A673 (cell line): ENCODE results near the gene TSHR. TPM values are rescaled to one million over a fixed set of nuclear protein-coding genes. Genes with fewer than 3 reads are reported as not detected.

Experiments used
- BruUV-seq: library from RNA; stranded (reverse); fragments of 400-500 nt; replicated peaks from 2 replicates; lab custom pipeline; 2021; lab: Mats Ljungman, UMichigan
- CTCF ChIA-PET: fragments of 300-600 bp; sonication (Branson Sonifier 250); formaldehyde crosslinking; loops from one replicate; lab custom pipeline; 2022; ENCODE audit warnings: antibody characterized with exemption; lab: Charles Lee
- POLR2A ChIA-PET: fragments of 300-600 bp; sonication (Branson Sonifier 250); formaldehyde crosslinking; loops from one replicate; lab custom pipeline; 2022; ENCODE audit warnings: antibody characterized with exemption; ENCODE audit not compliant: low non-redundant PET; lab: Charles Lee
- DNase-seq: peaks from one replicate; pipeline ENCODE4 v3.0.0-alpha.2; 2015; ENCODE audit warnings: low spot score
- H3K27ac ChIP-seq: fragments of 200-600 bp; sonication (generic); 2 replicates; pipeline ENCODE4 v1.5.1; 2016; ENCODE audit warnings: mixed run types, low read depth, mild to moderate bottlenecking, mixed read lengths, antibody characterized with exemption, low read length; ENCODE audit not compliant: poor library complexity, severe bottlenecking
- H3K27me3 ChIP-seq: fragments of 200-600 bp; sonication (generic); replicated peaks from 2 replicates; pipeline ENCODE4 v1.6.1; 2017; ENCODE audit warnings: mixed run types, low read depth, mild to moderate bottlenecking, mixed read lengths, antibody characterized with exemption, low read length; ENCODE audit not compliant: insufficient read depth, poor library complexity
- H3K36me3 ChIP-seq: fragments of 200-600 bp; sonication (generic); 2 replicates; pipeline ENCODE4 v1.6.1; 2016; ENCODE audit warnings: mixed run types, mild to moderate bottlenecking, mixed read lengths, antibody characterized with exemption, low read length; ENCODE audit not compliant: insufficient read depth, poor library complexity, severe bottlenecking
- H3K4me1 ChIP-seq: fragments of 200-600 bp; sonication (generic); 2 replicates; pipeline ENCODE4 v1.6.1; 2017; ENCODE audit warnings: mixed run types, mild to moderate bottlenecking, mixed read lengths, antibody characterized with exemption, low read length; ENCODE audit not compliant: insufficient read depth, poor library complexity, severe bottlenecking
- H3K4me3 ChIP-seq: fragments of 200-600 bp; sonication (generic); 2 replicates; pipeline ENCODE4 v1.5.1; 2016; ENCODE audit warnings: low read depth, mixed run types, mild to moderate bottlenecking, mixed read lengths, low read length; ENCODE audit not compliant: poor library complexity, severe bottlenecking
- H3K9me3 ChIP-seq: fragments of 200-600 bp; sonication (generic); 2 replicates; pipeline ENCODE4 v1.6.1; 2016; ENCODE audit warnings: mixed run types, low read depth, mild to moderate bottlenecking, mixed read lengths, antibody characterized with exemption, low read length; ENCODE audit not compliant: poor library complexity, severe bottlenecking
- EZH2 ChIP-seq: fragments of 200-600 bp; sonication (generic); IDR thresholded peaks from 2 replicates; pipeline ENCODE4 v1.6.1; 2017; ENCODE audit warnings: borderline replicate concordance, low read depth, mild to moderate bottlenecking, mixed read lengths, antibody characterized with exemption, low read length; ENCODE audit not compliant: poor library complexity, severe bottlenecking
- intact Hi-C: fragments of 100-400 bp; cut with micrococcal nuclease; formaldehyde crosslinking; loops from one replicate; pipeline ENCODE4 v1.10.0; 2022; ENCODE audit not compliant: unreplicated experiment
- total RNA-seq: library from RNA; stranded (reverse); gene quantifications from 2 replicates; pipeline ENCODE4 v1.2.3, GENCODE V29; 2021
- TF ChIP-seq, protein P1 (sequence below): fragments of 300-800, 200-600 bp; sonication (generic); conservative IDR thresholded peaks from 2 replicates; pipeline ENCODE4 v1.5.1; 2017; ENCODE audit warnings: low read depth, mild to moderate bottlenecking, antibody characterized with exemption, low read length, moderate library complexity, mixed read lengths

Gene TSHR
- total RNA-seq, 1 experiment from 2014 or later: not detected

DNA sequence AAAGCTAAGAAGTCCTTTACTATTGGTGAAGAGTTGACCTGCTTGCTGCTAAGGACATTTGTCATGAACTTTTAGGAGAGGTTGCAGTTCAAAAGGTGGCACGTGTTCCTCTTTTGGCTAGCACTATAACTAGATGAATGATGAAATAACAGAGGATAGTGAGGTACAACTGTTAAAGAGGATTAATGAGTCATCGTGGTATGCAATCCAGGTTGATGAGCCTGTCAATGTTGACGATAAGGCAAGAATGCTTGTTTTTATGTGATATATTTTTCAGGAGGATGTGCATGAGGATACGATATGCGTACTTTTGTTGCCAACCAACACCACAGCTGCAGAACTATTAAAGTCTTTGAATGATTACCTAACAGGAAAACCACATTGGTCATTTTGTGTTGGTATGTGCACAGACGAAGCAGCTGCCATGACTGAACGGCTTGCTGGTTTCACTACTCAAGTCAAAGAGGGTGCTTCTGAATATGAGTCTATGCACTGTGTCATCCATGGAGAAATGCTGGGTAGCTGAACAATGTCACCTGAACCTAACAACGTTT lies 24.5 kb upstream of the TSHR start:
- Histone ChIP-seq H3K36me3 (no peaks in the 10 kb centered on the region), H3K27ac (no peak overlapping the region), H3K9me3 (no peaks in the 10 kb centered on the region), H3K4me1 (peaks cover 21% of the 10 kb centered on the region), H3K4me3 (no peak overlapping the region), H3K27me3 (no peaks in the 10 kb centered on the region)
- ChIA-PET POLR2A (no interaction called here), CTCF (no interaction called here)
- peak; percentile 15 for DNase-seq
- intact Hi-C loops: no loop called here
- TF ChIP-seq, protein P1, sequence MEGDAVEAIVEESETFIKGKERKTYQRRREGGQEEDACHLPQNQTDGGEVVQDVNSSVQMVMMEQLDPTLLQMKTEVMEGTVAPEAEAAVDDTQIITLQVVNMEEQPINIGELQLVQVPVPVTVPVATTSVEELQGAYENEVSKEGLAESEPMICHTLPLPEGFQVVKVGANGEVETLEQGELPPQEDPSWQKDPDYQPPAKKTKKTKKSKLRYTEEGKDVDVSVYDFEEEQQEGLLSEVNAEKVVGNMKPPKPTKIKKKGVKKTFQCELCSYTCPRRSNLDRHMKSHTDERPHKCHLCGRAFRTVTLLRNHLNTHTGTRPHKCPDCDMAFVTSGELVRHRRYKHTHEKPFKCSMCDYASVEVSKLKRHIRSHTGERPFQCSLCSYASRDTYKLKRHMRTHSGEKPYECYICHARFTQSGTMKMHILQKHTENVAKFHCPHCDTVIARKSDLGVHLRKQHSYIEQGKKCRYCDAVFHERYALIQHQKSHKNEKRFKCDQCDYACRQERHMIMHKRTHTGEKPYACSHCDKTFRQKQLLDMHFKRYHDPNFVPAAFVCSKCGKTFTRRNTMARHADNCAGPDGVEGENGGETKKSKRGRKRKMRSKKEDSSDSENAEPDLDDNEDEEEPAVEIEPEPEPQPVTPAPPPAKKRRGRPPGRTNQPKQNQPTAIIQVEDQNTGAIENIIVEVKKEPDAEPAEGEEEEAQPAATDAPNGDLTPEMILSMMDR: no peak
- no peak for TF ChIP-seq EZH2
- BruUV-seq: no TSS peak

DNA sequence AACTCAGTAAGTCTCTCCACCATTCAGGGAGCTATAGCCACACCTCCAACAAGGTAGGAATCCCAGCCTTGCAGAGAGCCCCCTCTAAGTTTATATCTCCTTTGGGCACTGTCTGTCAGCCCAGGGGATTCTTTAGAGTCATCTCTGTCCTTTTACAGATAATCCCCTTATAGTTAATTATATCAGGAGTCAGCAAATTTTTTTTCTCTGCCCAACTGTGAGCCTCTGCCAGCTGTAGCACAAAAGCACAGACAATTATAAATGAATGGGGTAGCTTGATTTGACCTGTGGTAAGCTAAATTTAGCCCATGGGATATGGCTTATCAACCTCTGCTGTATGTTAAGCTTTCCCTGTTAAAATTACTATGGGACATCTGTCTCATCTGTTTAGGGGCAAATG lies 22.1 kb upstream of the TSHR start:
- TF ChIP-seq EZH2: no peak
- TF ChIP-seq, protein P1: no peak
- peak; percentile 30 for DNase-seq
- ChIA-PET POLR2A (no interaction called here), CTCF (no interaction called here)
- intact Hi-C loops: no loop called here
- no peak overlapping the region for H3K27ac ChIP-seq
- no peaks in the 10 kb centered on the region for H3K27me3 ChIP-seq
- no TSS peak for BruUV-seq
- no peaks in the 10 kb centered on the region for H3K36me3 ChIP-seq
- peaks cover 21% of the 10 kb centered on the region for H3K4me1 ChIP-seq
- H3K9me3 ChIP-seq: no peaks in the 10 kb centered on the region
- no peak overlapping the region for H3K4me3 ChIP-seq

DNA sequence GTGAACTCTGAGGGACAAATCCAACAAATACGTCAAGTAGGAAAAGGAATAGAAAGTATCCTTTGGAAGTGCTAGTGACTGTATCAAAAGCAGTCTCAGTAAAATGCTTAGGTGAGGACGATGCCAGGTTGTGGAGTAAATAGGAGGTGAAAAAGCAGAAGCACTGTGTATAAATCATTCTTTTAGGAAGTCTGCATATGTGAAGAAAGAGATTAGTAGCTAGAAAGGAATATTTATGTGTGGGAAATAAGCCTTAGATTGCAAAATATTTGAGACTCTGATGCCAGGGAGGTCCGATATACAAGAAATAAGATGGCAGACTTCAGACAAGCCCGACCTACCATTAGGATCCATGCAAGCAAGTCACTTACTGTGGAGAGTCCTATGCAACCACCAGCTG lies 21.7 kb upstream of the TSHR start:
- no TSS peak for BruUV-seq
- Histone ChIP-seq H3K9me3 (no peaks in the 10 kb centered on the region), H3K27me3 (no peaks in the 10 kb centered on the region), H3K4me3 (no peak overlapping the region), H3K4me1 (peaks cover 21% of the 10 kb centered on the region), H3K27ac (no peak overlapping the region), H3K36me3 (no peaks in the 10 kb centered on the region)
- intact Hi-C loops: no loop called here
- no peak for TF ChIP-seq EZH2
- TF ChIP-seq, protein P1: no peak
- DNase-seq: no peak
- ChIA-PET POLR2A (no interaction called here), CTCF (no interaction called here)
